A673 (cell line): ENCODE data around the gene PCGF2. TPM values are rescaled to one million over a fixed set of nuclear protein-coding genes. Genes with fewer than 3 reads are reported as not detected.

Source experiments
- BruUV-seq: library from RNA; stranded (reverse); fragments of 400-500 nt; replicated peaks from 2 replicates; lab custom pipeline; 2021; lab: Mats Ljungman, UMichigan
- CTCF ChIA-PET: fragments of 300-600 bp; sonication (Branson Sonifier 250); formaldehyde crosslinking; loops from one replicate; lab custom pipeline; 2022; ENCODE audit warnings: antibody characterized with exemption; lab: Charles Lee
- POLR2A ChIA-PET: fragments of 300-600 bp; sonication (Branson Sonifier 250); formaldehyde crosslinking; loops from one replicate; lab custom pipeline; 2022; ENCODE audit warnings: antibody characterized with exemption; ENCODE audit not compliant: low non-redundant PET; lab: Charles Lee
- DNase-seq: peaks from one replicate; pipeline ENCODE4 v3.0.0-alpha.2; 2015; ENCODE audit warnings: low spot score
- H3K27ac ChIP-seq: fragments of 200-600 bp; sonication (generic); 2 replicates; pipeline ENCODE4 v1.5.1; 2016; ENCODE audit warnings: mixed run types, low read depth, mild to moderate bottlenecking, mixed read lengths, antibody characterized with exemption, low read length; ENCODE audit not compliant: poor library complexity, severe bottlenecking
- H3K27me3 ChIP-seq: fragments of 200-600 bp; sonication (generic); replicated peaks from 2 replicates; pipeline ENCODE4 v1.6.1; 2017; ENCODE audit warnings: mixed run types, low read depth, mild to moderate bottlenecking, mixed read lengths, antibody characterized with exemption, low read length; ENCODE audit not compliant: insufficient read depth, poor library complexity
- H3K36me3 ChIP-seq: fragments of 200-600 bp; sonication (generic); 2 replicates; pipeline ENCODE4 v1.6.1; 2016; ENCODE audit warnings: mixed run types, mild to moderate bottlenecking, mixed read lengths, antibody characterized with exemption, low read length; ENCODE audit not compliant: insufficient read depth, poor library complexity, severe bottlenecking
- H3K4me1 ChIP-seq: fragments of 200-600 bp; sonication (generic); 2 replicates; pipeline ENCODE4 v1.6.1; 2017; ENCODE audit warnings: mixed run types, mild to moderate bottlenecking, mixed read lengths, antibody characterized with exemption, low read length; ENCODE audit not compliant: insufficient read depth, poor library complexity, severe bottlenecking
- H3K4me3 ChIP-seq: fragments of 200-600 bp; sonication (generic); 2 replicates; pipeline ENCODE4 v1.5.1; 2016; ENCODE audit warnings: low read depth, mixed run types, mild to moderate bottlenecking, mixed read lengths, low read length; ENCODE audit not compliant: poor library complexity, severe bottlenecking
- H3K9me3 ChIP-seq: fragments of 200-600 bp; sonication (generic); 2 replicates; pipeline ENCODE4 v1.6.1; 2016; ENCODE audit warnings: mixed run types, low read depth, mild to moderate bottlenecking, mixed read lengths, antibody characterized with exemption, low read length; ENCODE audit not compliant: poor library complexity, severe bottlenecking
- CTCF ChIP-seq: fragments of 300-800, 200-600 bp; sonication (generic); conservative IDR thresholded peaks from 2 replicates; pipeline ENCODE4 v1.5.1; 2017; ENCODE audit warnings: low read depth, mild to moderate bottlenecking, antibody characterized with exemption, low read length, moderate library complexity, mixed read lengths
- EZH2 ChIP-seq: fragments of 200-600 bp; sonication (generic); IDR thresholded peaks from 2 replicates; pipeline ENCODE4 v1.6.1; 2017; ENCODE audit warnings: borderline replicate concordance, low read depth, mild to moderate bottlenecking, mixed read lengths, antibody characterized with exemption, low read length; ENCODE audit not compliant: poor library complexity, severe bottlenecking
- intact Hi-C: fragments of 100-400 bp; cut with micrococcal nuclease; formaldehyde crosslinking; loops from one replicate; pipeline ENCODE4 v1.10.0; 2022; ENCODE audit not compliant: unreplicated experiment
- total RNA-seq: library from RNA; stranded (reverse); gene quantifications from 2 replicates; pipeline ENCODE4 v1.2.3, GENCODE V29; 2021

The PCGF2 gene
- total RNA-seq, 1 experiment from 2014 or later = 34.4 TPM

DNA sequence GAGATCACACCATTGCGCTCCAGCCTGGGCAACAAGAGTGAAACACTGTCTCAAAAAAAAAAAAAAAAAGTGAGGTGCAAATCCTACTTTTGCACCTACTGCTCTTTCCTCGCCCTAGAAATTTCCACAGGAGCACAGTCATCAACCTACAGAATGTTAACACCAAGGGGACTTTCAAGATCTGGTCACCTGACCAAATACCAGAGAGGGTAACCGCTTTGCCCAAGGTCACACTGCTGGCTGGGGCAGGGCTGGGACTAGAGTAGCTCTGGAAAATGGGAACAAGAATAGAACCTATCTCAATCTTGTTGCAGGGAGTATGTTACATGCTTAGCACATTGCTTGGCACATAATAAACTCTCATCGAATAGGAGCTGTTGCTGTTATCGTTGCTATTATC, 49.4 kb downstream of the PCGF2 start:
- DNase-seq = no peak
- Histone ChIP-seq H3K27me3 (no peaks in the 10 kb centered on the region), H3K4me1 (no peaks in the 10 kb centered on the region), H3K27ac (no peak overlapping the region), H3K4me3 (no peak overlapping the region), H3K9me3 (no peaks in the 10 kb centered on the region), H3K36me3 (no peaks in the 10 kb centered on the region)
- ChIA-PET POLR2A (no interaction called here), CTCF (no interaction called here)
- TF ChIP-seq EZH2 = no peak
- TF ChIP-seq CTCF = no peak
- BruUV-seq = no TSS peak
- intact Hi-C loops = no loop called here

DNA sequence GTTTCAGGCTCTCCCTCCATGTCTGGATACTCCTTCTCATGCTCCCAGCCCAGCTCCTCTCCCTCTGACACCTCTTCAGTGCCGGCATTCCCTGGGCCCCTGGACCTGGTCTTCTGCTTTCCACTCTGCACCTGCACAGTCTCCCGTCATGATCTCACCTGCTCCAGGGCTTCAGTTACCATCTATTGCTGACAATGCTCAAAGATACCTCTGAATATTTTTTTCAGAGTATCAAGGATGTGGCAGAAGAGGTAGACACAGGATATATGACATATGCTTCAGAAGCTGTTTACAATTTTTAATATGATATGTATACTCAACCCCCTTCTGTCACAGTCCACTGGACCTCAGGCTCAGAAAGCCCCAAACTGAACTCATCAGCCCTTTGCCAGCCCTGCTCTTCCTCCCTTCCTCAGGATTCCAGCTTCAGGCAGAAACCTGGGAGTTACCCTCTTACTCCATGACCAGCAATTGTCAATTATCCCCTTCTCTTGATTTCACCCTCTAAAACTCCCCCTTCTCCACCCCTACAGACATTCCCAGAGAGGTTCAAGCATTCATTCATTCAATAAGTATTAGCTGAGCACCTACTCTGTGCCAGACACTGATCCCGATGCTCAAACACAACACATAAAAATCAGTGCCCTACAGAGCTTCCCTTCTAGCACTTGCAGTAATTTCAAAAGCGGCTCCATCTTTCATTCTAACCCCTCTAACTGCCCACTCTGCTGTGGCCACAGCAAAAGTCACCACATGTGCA, 50.9 kb downstream of the PCGF2 start:
- Histone ChIP-seq H3K4me3 (no peak overlapping the region), H3K27me3 (no peaks in the 10 kb centered on the region), H3K9me3 (no peaks in the 10 kb centered on the region), H3K36me3 (no peaks in the 10 kb centered on the region), H3K4me1 (no peaks in the 10 kb centered on the region), H3K27ac (no peak overlapping the region)
- intact Hi-C loops = no loop called here
- BruUV-seq = no TSS peak
- CTCF ChIA-PET = interaction anchor here (0.7 kb wide), 1 partner anchor 367 kb away, joined by 10 read pairs; no protein-coding TSS in a partner anchor
- DNase-seq = no peak
- POLR2A ChIA-PET = no interaction called here
- TF ChIP-seq EZH2 (no peak), CTCF (no peak)

DNA sequence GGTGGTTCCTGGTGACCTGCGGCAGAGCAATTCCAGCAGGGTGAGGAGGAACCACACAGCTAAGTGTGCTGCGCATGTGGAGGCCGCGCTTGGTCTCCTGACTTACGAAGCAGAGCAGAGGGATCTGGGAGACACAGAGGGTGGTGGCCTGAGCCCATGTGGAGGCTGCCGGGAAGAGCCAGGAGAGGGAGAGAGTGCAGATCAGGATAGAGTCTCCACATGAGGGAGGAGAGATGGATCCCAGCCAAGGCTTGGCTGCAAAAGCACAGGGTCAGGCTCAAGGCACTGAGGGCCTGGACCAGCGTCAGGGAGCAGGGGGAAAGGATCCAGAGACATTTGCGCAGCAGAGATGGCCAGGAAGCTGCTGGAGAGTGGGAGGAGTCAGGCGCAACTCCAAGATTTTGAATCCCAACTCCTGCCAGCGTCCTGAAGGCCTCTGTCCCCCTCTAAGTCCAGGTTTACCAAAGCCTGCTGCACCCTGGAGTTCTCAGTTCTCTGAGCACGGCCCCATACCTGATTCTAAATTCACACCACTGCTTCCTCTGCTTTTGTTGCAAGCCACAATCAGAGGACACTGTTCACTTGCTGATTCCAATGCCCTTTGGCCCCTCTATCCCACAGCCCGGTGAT, 54.3 kb downstream of the PCGF2 start:
- Histone ChIP-seq H3K4me1 (peaks cover 12% of the 10 kb centered on the region), H3K9me3 (no peaks in the 10 kb centered on the region), H3K36me3 (no peaks in the 10 kb centered on the region), H3K4me3 (no peak overlapping the region), H3K27ac (no peak overlapping the region), H3K27me3 (no peaks in the 10 kb centered on the region)
- DNase-seq = no peak
- ChIA-PET CTCF (no interaction called here), POLR2A (no interaction called here)
- BruUV-seq = no TSS peak
- no peak for TF ChIP-seq CTCF
- no peak for TF ChIP-seq EZH2
- intact Hi-C loops = no loop called here
